Measurements from ENCODE around the gene ARHGAP10.
"Not testable (repeated sequence)": the region's sequence is repeated elsewhere in the genome, so short reads cannot be mapped to it uniquely, and the experiment has no call there.

The ARHGAP10 gene

GRCh38 chr4:147901388-147901787 lies 169.5 kb downstream of the ARHGAP10 start:
- H3K4me3 ChIP-seq (ENCODE audit: low read depth, low read length): no peak overlapping the region
- TF ChIP-seq CTCF (IDR thresholded peaks at IDR 0.05; ENCODE audit: low read depth, low read length, missing control alignments): no peak
- no peak for DNase-seq (ENCODE audit: low read depth)

- TF ChIP-seq CTCF (IDR thresholded peaks at IDR 0.05; ENCODE audit: low read depth, low read length, missing control alignments): no peak
- DNase-seq (ENCODE audit: low read depth): no peak
- H3K4me3 ChIP-seq (ENCODE audit: low read depth, low read length): no peak overlapping the region
These were observed 170.0 kb downstream of the ARHGAP10 start for GRCh38 chr4:147901916-147902315.

GRCh38 chr4:147909225-147909624 lies 177.3 kb downstream of the ARHGAP10 start:
- TF ChIP-seq CTCF (IDR thresholded peaks at IDR 0.05; ENCODE audit: low read depth, low read length, missing control alignments): no peak
- no peak overlapping the region for H3K4me3 ChIP-seq (ENCODE audit: low read depth, low read length)
- DNase-seq (ENCODE audit: low read depth): no peak

- DNase-seq (ENCODE audit: low read depth): no peak
- H3K4me3 ChIP-seq (ENCODE audit: low read depth, low read length): no peak overlapping the region
- TF ChIP-seq CTCF (IDR thresholded peaks at IDR 0.05; ENCODE audit: low read depth, low read length, missing control alignments): no peak
These were observed 178.4 kb downstream of the ARHGAP10 start for GRCh38 chr4:147910315-147910714.

- not testable (repeated sequence) for H3K4me3 ChIP-seq (ENCODE audit: low read depth, low read length); DNase-seq (ENCODE audit: low read depth)
These were observed 180.2 kb downstream of the ARHGAP10 start for GRCh38 chr4:147912106-147912505.

- H3K4me3 ChIP-seq (ENCODE audit: low read depth, low read length): no peak overlapping the region
- no peak for TF ChIP-seq CTCF (IDR thresholded peaks at IDR 0.05; ENCODE audit: low read depth, low read length, missing control alignments)
- DNase-seq (ENCODE audit: low read depth): no peak
These were observed 181.2 kb downstream of the ARHGAP10 start for GRCh38 chr4:147913137-147913536.

- no peak for DNase-seq (ENCODE audit: low read depth)
These were observed 184.5 kb downstream of the ARHGAP10 start for GRCh38 chr4:147916351-147916750.

More at GRCh38 chr4:147916351-147916750, 184.5 kb downstream of the ARHGAP10 start:
- H3K4me3 ChIP-seq (ENCODE audit: low read depth, low read length): no peak overlapping the region
- no peak for TF ChIP-seq CTCF (IDR thresholded peaks at IDR 0.05; ENCODE audit: low read depth, low read length, missing control alignments)
